ENCODE data around the gene CCDC175. TPM values are rescaled to one million over a fixed set of nuclear protein-coding genes. Genes with fewer than 3 reads are reported as not detected.

CCDC175 gene
- total RNA-seq, 1 donor from 2014 or later: 0.24 TPM

GRCh38 chr14:59580911-59581310 is 4.3 kb upstream of the CCDC175 start:
- no peaks in the 10 kb centered on the region for H3K4me1 Mint-ChIP-seq
- no peak overlapping the region for H3K27ac ChIP-seq

GRCh38 chr14:59570122-59570521 is 6.5 kb downstream of the CCDC175 start:
- Histone ChIP-seq H3F3A (ENCODE audit: low read depth) (peaks cover 21% of the 10 kb centered on the region), H3K9me3 (ENCODE audit: low read depth) (no peaks in the 10 kb centered on the region), H4K20me1 (ENCODE audit: low read depth) (no peaks in the 10 kb centered on the region), H3K4me2 (no peak overlapping the region), H3K4me1 (peaks cover 18% of the 10 kb centered on the region), H3K36me3 (peaks cover 2% of the 10 kb centered on the region), H3K4me3 (no peak overlapping the region), H3K27ac (no peak overlapping the region), H3K27me3 (no peaks in the 10 kb centered on the region), H3K79me2 (ENCODE audit: low read depth) (no peaks in the 10 kb centered on the region), H3K9ac (no peak overlapping the region), H2AFZ (replicated peaks) (no peak overlapping the region)
- Mint-ChIP-seq H3K4me3 (no peak overlapping the region), H3K27ac (no peak overlapping the region), H3K9me3 (peaks cover 2% of the 10 kb centered on the region), H3K4me1 (peaks cover 16% of the 10 kb centered on the region), H3K36me3 (no peaks in the 10 kb centered on the region), H3K27me3 (ENCODE audit: insufficient read depth, low read depth) (peaks cover 3% of the 10 kb centered on the region)
- TF ChIP-seq, protein P1, sequence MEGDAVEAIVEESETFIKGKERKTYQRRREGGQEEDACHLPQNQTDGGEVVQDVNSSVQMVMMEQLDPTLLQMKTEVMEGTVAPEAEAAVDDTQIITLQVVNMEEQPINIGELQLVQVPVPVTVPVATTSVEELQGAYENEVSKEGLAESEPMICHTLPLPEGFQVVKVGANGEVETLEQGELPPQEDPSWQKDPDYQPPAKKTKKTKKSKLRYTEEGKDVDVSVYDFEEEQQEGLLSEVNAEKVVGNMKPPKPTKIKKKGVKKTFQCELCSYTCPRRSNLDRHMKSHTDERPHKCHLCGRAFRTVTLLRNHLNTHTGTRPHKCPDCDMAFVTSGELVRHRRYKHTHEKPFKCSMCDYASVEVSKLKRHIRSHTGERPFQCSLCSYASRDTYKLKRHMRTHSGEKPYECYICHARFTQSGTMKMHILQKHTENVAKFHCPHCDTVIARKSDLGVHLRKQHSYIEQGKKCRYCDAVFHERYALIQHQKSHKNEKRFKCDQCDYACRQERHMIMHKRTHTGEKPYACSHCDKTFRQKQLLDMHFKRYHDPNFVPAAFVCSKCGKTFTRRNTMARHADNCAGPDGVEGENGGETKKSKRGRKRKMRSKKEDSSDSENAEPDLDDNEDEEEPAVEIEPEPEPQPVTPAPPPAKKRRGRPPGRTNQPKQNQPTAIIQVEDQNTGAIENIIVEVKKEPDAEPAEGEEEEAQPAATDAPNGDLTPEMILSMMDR (IDR thresholded peaks at IDR 0.05): peak; percentile 34
- TF ChIP-seq EZH2phosphoT487 (IDR thresholded peaks at IDR 0.05) (no peak), EZH2 (IDR thresholded peaks at IDR 0.05) (no peak)
- no peak for DNase-seq (ENCODE audit: low spot score)

More at GRCh38 chr14:59580911-59581310, 4.3 kb upstream of the CCDC175 start:
- H3K4me1 ChIP-seq: peaks cover 23% of the 10 kb centered on the region
- H4K20me1 ChIP-seq (ENCODE audit: low read depth): no peaks in the 10 kb centered on the region
- no peak overlapping the region for H3K4me3 ChIP-seq
- no peaks in the 10 kb centered on the region for H3K36me3 ChIP-seq
- peaks cover 3% of the 10 kb centered on the region for H3K27me3 ChIP-seq
- H3K9me3 Mint-ChIP-seq: no peaks in the 10 kb centered on the region
- no peak for DNase-seq (ENCODE audit: low spot score)
- H3K4me3 Mint-ChIP-seq: no peak overlapping the region
- H3K36me3 Mint-ChIP-seq: no peaks in the 10 kb centered on the region
- no peak for TF ChIP-seq EZH2phosphoT487 (IDR thresholded peaks at IDR 0.05)
- TF ChIP-seq EZH2 (IDR thresholded peaks at IDR 0.05): no peak
- TF ChIP-seq, protein P1 (IDR thresholded peaks at IDR 0.05): no peak
- H3F3A ChIP-seq (ENCODE audit: low read depth): peaks cover 16% of the 10 kb centered on the region
- H3K79me2 ChIP-seq (ENCODE audit: low read depth): no peaks in the 10 kb centered on the region
- no peak overlapping the region for H3K9ac ChIP-seq
- no peaks in the 10 kb centered on the region for H3K27me3 Mint-ChIP-seq (ENCODE audit: insufficient read depth, low read depth)
- no peak overlapping the region for H2AFZ ChIP-seq (replicated peaks)
- H3K27ac Mint-ChIP-seq: no peak overlapping the region
- H3K4me2 ChIP-seq: no peak overlapping the region
- H3K9me3 ChIP-seq (ENCODE audit: low read depth): no peaks in the 10 kb centered on the region

- Histone ChIP-seq H3K9ac (no peak overlapping the region), H4K20me1 (ENCODE audit: low read depth) (no peaks in the 10 kb centered on the region), H3K79me2 (ENCODE audit: low read depth) (no peaks in the 10 kb centered on the region), H3K4me2 (peak overlapping the region; percentile 61), H3F3A (ENCODE audit: low read depth) (peaks cover 33% of the 10 kb centered on the region), H3K36me3 (no peaks in the 10 kb centered on the region), H3K27ac (no peak overlapping the region), H3K27me3 (no peaks in the 10 kb centered on the region), H3K9me3 (ENCODE audit: low read depth) (no peaks in the 10 kb centered on the region), H2AFZ (replicated peaks) (no peak overlapping the region), H3K4me3 (no peak overlapping the region), H3K4me1 (peaks cover 43% of the 10 kb centered on the region)
- peaks cover 3% of the 10 kb centered on the region for H3K27me3 Mint-ChIP-seq (ENCODE audit: insufficient read depth, low read depth)
- no peak for DNase-seq (ENCODE audit: low spot score)
- no peaks in the 10 kb centered on the region for H3K36me3 Mint-ChIP-seq
- TF ChIP-seq EZH2phosphoT487 (IDR thresholded peaks at IDR 0.05) (no peak), EZH2 (IDR thresholded peaks at IDR 0.05) (no peak)
- TF ChIP-seq, protein P1 (IDR thresholded peaks at IDR 0.05): no peak
- no peak overlapping the region for H3K4me3 Mint-ChIP-seq
- peaks cover 34% of the 10 kb centered on the region for H3K4me1 Mint-ChIP-seq
- peaks cover 2% of the 10 kb centered on the region for H3K9me3 Mint-ChIP-seq
- H3K27ac Mint-ChIP-seq: no peak overlapping the region
Measured at GRCh38 chr14:59566725-59567124, 9.9 kb downstream of the CCDC175 start.

Measured in neural progenitor cell (in vitro differentiated cells).